Neural crest cell (in vitro differentiated cells): ENCODE measurements around the gene TMPRSS9. TPM values are rescaled to one million over a fixed set of nuclear protein-coding genes. Genes with fewer than 3 reads are reported as not detected.

Experiments used
- DNase-seq: peaks from one replicate; pipeline ENCODE4 v3.0.0; 2021; ENCODE audit warnings: low read depth, mixed read lengths, low spot score
- H3K27ac Mint-ChIP-seq: one replicate; pipeline ENCODE4 v1.8.0; 2021; ENCODE audit warnings: mild to moderate bottlenecking, mixed read lengths; ENCODE audit not compliant: unreplicated experiment
- H3K27me3 Mint-ChIP-seq: 2 replicates; pipeline ENCODE4 v1.8.0; 2021; ENCODE audit warnings: low read depth, mild to moderate bottlenecking, mixed read lengths
- H3K36me3 Mint-ChIP-seq: 2 replicates; pipeline ENCODE4 v1.8.0; 2021; ENCODE audit warnings: low read depth, mild to moderate bottlenecking, mixed read lengths
- H3K4me1 Mint-ChIP-seq: 2 replicates; pipeline ENCODE4 v1.8.0; 2021; ENCODE audit warnings: mixed read lengths
- H3K4me3 Mint-ChIP-seq: one replicate; pipeline ENCODE4 v1.8.0; 2021; ENCODE audit warnings: mild to moderate bottlenecking, mixed read lengths
- H3K9me3 Mint-ChIP-seq: 2 replicates; pipeline ENCODE4 v1.8.0; 2021; ENCODE audit warnings: mixed read lengths
- CTCF ChIP-seq: fragments of 200-600 bp; sonication (generic); conservative IDR thresholded peaks from 2 replicates; pipeline ENCODE4 v1.5.0; 2021; ENCODE audit warnings: antibody characterized with exemption, mild to moderate bottlenecking
- total RNA-seq: library from RNA; stranded (reverse); gene quantifications from 2 replicates; pipeline ENCODE4 v1.2.1, GENCODE V29; 2021

TMPRSS9 gene
- total RNA-seq, 1 donor from 2014 or later = 0.12 TPM

- Mint-ChIP-seq H3K9me3 (peaks cover 2% of the 10 kb centered on the region), H3K27me3 (peaks cover 2% of the 10 kb centered on the region), H3K4me3 (peak overlapping the region; percentile 84), H3K4me1 (peaks cover 49% of the 10 kb centered on the region), H3K27ac (no peak overlapping the region), H3K36me3 (peaks cover 2% of the 10 kb centered on the region)
- no peak for DNase-seq
- no peak for TF ChIP-seq CTCF
Measured at GRCh38 chr19:2330632-2331284, 29.3 kb upstream of the TMPRSS9 start.

- Mint-ChIP-seq H3K4me1 (peaks cover 57% of the 10 kb centered on the region), H3K27me3 (peaks cover 2% of the 10 kb centered on the region), H3K4me3 (peak overlapping the region; percentile 84), H3K9me3 (peaks cover 5% of the 10 kb centered on the region), H3K27ac (peak overlapping the region; percentile 71), H3K36me3 (peaks cover 9% of the 10 kb centered on the region)
- DNase-seq = no peak
- TF ChIP-seq CTCF = no peak
Measured at GRCh38 chr19:2331601-2332246, 28.3 kb upstream of the TMPRSS9 start.

GRCh38 chr19:2332341-2333026 is 27.6 kb upstream of the TMPRSS9 start:
- no peak overlapping the region for H3K27ac Mint-ChIP-seq
- peak overlapping the region; percentile 31 for H3K4me3 Mint-ChIP-seq
- H3K4me1 Mint-ChIP-seq = peaks cover 57% of the 10 kb centered on the region
- TF ChIP-seq CTCF = no peak
- no peak for DNase-seq
- H3K36me3 Mint-ChIP-seq = peaks cover 9% of the 10 kb centered on the region
- H3K9me3 Mint-ChIP-seq = peaks cover 5% of the 10 kb centered on the region
- H3K27me3 Mint-ChIP-seq = peaks cover 2% of the 10 kb centered on the region

- no peak for DNase-seq
- Mint-ChIP-seq H3K4me3 (peak overlapping the region; percentile 88), H3K4me1 (peaks cover 55% of the 10 kb centered on the region), H3K27me3 (peaks cover 2% of the 10 kb centered on the region), H3K36me3 (peaks cover 9% of the 10 kb centered on the region), H3K27ac (peak overlapping the region; percentile 92), H3K9me3 (peaks cover 5% of the 10 kb centered on the region)
- no peak for TF ChIP-seq CTCF
Measured at GRCh38 chr19:2333027-2333806, 26.8 kb upstream of the TMPRSS9 start.

- Mint-ChIP-seq H3K27me3 (peaks cover 2% of the 10 kb centered on the region), H3K4me1 (peaks cover 52% of the 10 kb centered on the region), H3K36me3 (peaks cover 9% of the 10 kb centered on the region), H3K4me3 (peak overlapping the region; percentile 88), H3K27ac (peak overlapping the region; percentile 92), H3K9me3 (peaks cover 5% of the 10 kb centered on the region)
- no peak for TF ChIP-seq CTCF
- DNase-seq = no peak
Measured at GRCh38 chr19:2333807-2334211, 26.3 kb upstream of the TMPRSS9 start.
